Liver (tissue), 3 donors: ENCODE measurements around the gene ADAMTS14.

Experiments used
- CTCF ChIP-seq: fragments of 150-350 bp; IDR thresholded peaks from 2 replicates; pipeline ENCODE4 v1.5.1; 2017; ENCODE audit warnings: improper control_type of control experiment, low read depth, low read length; ENCODE audit not compliant: missing input control
- EGR1 ChIP-seq, 2 donors: IDR thresholded peaks; 2 replicates each; pipeline ENCODE4 v1.6.1; 2016 to 2018; ENCODE audit warnings: antibody characterized with exemption in 2 of 2, low read depth in 2 of 2
- HNF4A ChIP-seq, 2 donors: conservative IDR thresholded peaks; 2 replicates each; pipeline ENCODE4 v1.6.1; 2016; ENCODE audit warnings: antibody characterized with exemption in 2 of 2, mild to moderate bottlenecking in 2 of 2
- MAX ChIP-seq: IDR thresholded peaks from 2 replicates; pipeline ENCODE4 v1.6.1; 2016; ENCODE audit warnings: antibody characterized with exemption
- RAD21 ChIP-seq, 2 donors: IDR thresholded peaks; 2 replicates each; pipeline ENCODE4 v1.6.1; 2016; ENCODE audit warnings: antibody characterized with exemption in 2 of 2, mild to moderate bottlenecking in 2 of 2
- REST ChIP-seq: IDR thresholded peaks from 2 replicates; pipeline ENCODE4 v1.6.1; 2016; ENCODE audit warnings: antibody characterized with exemption, mild to moderate bottlenecking
- RXRA ChIP-seq, 2 donors: IDR thresholded peaks; 2 replicates each; pipeline ENCODE4 v1.6.1; 2017 to 2018; ENCODE audit warnings: antibody characterized with exemption in 2 of 2, mild to moderate bottlenecking in 1 of 2
- SP1 ChIP-seq: IDR thresholded peaks from 2 replicates; pipeline ENCODE4 v1.6.1; 2018; ENCODE audit warnings: antibody characterized with exemption, mild to moderate bottlenecking
- YY1 ChIP-seq: IDR thresholded peaks from 2 replicates; pipeline ENCODE4 v1.6.1; 2016; ENCODE audit warnings: antibody characterized with exemption, mild to moderate bottlenecking
- donor health status: healthy.
- donor health status: healthy.

GRCh38 chr10:70777063-70777875 lies 105.0 kb downstream of the ADAMTS14 start:
- TF ChIP-seq CTCF: no peak
- no peak for TF ChIP-seq MAX
- no peak for TF ChIP-seq RAD21 (IDR thresholded peaks at IDR 0.05)
- TF ChIP-seq SP1: no peak
- TF ChIP-seq RXRA (IDR thresholded peaks at IDR 0.05): no peak
- TF ChIP-seq REST: no peak
- TF ChIP-seq YY1: no peak
- no peak for TF ChIP-seq EGR1 (IDR thresholded peaks at IDR 0.05; ENCODE audit: low read depth in 2 of 2)
- TF ChIP-seq HNF4A (conservative IDR thresholded peaks at IDR 0.05): no peak
